ENCODE data around the gene MAN1C1.
"Not testable (repeated sequence)": the region's sequence is repeated elsewhere in the genome, so short reads cannot be mapped to it uniquely, and the experiment has no call there.

The MAN1C1 gene

DNA sequence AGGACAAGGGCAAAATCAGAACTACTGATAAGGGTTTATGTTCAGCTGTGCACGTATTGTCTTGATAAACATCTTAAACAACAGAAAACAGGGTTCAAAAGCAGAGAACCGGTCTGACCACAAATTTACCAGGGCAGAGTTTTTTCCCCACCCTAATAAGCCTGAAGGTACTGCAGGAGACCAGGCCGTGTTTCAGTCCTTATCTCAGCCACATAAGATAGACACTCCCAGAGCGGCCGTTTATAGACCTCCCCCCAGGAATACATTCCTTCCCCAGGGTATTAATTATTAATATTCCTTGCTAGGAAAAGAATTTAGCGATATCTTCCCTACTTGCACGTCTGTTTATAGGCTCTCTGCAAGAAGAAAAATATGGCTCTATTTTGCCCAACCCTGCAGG lies 19.6 kb downstream of the MAN1C1 start:
- not testable (repeated sequence) for DNase-seq

DNA sequence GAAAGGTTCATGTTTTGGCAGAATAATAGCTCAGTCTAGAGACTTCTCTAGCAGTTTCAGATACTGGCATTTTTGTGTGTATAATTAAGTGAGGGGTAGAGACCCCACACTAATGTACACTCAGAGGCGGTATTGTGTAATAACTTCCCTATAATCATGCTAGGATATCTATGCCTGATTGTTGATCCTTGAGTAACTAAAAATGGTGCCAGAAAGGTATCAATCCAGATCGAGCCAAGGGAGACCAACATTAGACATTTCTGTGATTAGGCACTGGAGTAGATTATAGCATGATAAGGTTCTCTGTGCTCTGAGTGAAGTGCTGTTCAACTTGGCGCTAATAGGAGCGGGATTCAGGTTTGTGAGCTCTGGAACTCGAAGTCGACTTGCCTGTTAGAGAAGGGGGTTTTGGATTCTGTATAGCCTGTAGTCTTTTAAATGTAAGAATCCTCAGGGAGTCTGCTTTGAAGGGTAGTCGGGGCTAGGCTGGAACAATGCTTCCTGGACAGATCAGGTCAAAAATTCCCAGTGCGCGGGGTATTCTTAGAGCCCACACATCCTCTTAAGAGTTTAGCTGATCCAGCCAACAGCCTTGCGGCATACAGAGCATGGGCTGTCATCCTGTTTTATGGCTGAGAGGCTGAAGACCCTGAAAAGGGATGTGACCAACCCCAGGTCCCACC lies 24.2 kb downstream of the MAN1C1 start:
- no peak for DNase-seq

DNA sequence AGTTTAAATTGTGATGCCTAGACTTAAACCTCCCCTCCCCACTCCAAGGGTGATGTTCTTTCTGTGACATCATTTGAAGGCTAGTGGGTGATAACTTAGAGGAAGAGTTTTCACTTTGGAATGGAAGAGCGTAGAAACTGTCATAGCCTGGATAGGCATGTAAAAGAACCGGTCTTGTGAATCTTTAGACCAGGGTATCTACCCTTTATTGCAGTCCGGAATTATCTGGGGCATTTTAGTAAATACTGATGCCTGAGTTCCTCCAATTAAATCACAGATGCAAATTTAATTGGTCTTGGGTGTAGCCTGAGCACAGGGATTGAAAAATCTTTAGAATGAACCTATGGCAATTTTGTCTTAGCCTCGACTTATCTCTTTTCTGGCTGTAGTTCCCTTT lies 24.7 kb downstream of the MAN1C1 start:
- DNase-seq = no peak

DNA sequence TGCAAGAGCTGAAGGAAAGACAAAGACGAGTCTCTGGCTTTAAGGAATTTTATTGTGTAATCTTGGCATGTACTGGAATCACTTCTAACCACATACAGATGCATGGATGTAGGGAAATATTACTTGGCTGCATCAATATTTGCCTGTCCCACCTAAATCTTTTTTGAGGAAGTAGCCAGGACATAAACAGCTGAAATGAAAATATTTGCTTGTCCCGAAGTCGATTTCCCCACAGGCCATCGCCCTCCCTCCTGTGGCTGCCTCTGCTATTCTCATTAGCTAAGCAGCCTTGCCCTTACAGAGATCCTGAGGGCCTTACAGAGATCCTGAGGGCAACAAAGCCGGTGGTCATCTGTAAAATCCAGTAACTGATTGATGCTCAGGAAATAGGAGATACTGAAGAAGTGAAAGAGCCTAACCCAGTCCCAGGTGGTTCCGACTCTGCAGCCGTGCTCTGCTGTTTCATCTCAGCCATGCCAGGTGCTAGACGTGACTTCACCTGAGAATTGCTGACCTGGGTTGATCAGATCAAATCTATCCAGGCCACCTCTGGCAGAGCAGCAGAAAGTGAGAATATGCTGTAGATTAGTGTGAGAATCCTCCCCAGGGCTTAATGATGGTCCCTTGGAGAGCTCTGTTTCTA lies 25.5 kb downstream of the MAN1C1 start:
- no peak for DNase-seq

DNA sequence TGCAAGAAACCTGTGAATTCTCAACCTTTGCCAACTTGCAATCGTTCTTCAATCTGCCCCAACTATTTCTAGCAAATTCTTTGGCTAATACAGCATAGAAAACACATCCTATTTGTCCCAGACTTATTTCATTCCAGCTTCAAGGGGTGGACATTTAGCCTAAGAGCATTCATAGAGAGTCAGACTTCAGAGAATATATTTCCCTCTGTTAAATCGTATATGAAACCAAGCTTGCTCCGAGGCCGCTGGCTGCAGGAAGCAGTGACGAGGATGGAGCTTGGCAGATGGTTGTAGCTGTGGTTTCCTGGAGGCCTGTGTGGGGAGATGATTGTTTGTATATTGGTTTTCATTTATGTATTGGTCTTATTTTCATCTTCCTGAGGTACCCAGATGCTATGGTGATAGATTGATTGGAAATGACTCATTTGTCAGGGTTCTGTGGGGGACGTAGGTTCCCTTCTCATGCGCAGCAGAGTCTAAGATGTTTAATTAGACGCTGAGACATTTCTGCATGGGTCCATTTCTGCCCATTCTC lies 26.1 kb downstream of the MAN1C1 start:
- DNase-seq = no peak

DNA sequence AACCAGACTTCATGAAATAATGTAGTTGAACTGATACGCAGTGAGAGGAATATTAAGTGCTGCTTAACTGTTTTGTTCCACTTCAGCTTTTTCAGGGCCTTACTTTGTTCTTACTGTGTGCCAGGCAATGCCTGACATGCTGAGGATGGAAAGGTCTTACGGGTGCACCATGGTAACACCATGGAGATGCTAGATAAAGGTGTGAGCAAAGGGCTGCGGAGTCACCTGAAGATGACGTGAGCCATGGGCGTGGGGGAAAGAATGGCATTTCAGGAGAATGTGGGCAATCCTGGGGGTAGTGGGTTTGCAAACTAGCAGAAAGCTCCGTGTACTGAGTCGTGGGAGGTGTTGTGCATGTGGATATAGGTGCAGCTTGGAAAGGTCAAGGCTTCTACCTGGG lies 27.3 kb downstream of the MAN1C1 start:
- no peak for DNase-seq

DNA sequence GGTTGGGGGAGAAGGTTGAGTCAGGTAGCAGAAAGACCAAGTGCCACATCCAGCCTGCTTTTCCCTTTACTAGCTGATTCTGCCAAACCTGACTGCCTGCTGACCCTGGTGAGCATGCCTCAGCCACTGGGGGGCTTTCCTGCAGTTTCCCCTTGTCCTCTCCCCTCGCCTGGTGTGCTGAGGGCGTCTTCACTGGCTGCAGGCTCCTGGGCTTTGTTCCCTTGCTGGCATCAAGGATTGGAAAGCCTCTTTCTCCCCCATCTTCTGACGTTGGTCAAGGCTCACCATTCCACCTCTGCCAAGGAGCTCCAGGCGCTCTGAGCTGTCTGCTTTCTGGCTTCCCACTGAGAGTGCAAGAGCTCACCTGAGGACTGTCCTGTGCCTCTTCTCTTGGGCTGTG lies 28.4 kb downstream of the MAN1C1 start:
- DNase-seq = peak; percentile 45

DNA sequence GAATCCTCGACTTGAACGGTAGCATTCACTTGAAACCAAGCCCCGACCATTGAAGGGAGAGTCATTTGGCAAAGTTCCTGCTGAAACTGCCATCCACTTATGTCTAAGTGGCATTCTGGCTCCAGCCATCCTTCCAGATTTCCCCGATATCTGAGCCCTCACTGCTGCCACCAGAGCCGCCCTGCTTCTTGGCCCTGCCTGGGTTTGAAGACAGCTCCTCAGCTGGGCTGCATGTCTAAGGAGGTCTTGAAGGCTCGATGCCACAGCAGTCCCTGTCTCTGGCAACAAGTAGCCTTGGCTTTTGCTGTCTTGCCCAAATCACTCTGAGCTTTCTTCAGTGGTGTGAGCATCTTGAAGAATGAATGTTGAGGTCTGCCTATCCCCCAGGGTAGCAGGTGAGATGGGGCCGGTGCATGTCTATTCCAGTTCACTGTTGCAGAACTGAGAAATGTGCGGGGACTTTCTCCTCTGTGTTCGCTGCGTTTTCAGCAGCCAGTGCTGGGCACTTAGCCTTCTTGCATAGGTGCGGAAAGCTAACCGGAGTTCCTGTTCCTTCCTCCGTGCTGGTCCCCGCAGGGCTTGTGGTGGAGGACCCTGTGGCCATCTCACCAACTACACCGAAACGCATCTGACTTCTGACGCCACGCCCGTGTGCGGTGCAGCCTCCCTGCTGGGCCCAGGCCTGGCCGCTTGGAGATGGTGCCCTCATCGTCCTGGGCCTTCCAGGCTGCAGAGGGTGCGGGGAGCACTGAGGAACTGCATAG lies 29.2 kb downstream of the MAN1C1 start:
- peak; percentile 92 for DNase-seq

DNA sequence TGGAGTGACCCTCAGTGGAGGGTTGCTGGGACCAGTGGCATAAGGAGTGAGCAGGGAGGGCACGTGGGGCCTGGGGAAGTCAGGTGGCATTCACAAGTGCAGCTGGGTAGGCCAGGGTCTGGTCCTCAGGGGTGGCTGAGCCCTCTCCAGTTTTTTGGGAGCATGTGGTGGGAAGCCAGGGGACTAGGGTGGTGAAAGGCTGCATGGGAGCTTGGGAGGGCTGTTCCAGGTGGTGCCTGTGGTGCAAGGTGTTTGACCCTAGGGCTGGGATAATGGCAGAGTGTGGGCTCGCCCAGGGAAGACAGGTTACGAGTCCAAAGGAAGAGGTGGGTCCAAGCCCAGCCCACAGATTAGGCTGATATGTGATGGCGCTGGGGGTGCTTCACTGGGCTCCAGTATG lies 30.5 kb downstream of the MAN1C1 start:
- no peak for DNase-seq

DNA sequence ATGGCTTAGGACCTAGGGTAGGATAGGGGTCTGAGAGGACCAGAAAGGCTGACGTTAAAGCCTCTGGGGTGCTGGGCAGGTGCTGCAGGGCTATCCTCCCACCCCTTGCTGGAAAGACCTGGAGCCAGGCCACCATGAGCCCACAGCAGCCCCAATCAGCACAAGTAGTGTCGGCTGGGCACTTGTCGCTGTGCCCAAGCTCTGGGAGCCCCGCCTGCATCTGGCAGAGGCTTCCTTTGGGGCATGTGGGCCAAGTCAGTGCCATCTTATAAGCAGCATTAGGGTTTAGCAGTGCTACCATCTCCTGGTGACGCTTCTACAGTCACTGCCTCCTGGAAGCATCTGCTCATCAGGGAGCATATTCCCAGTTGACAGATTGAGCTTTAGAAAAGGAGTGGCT lies 31.3 kb downstream of the MAN1C1 start:
- peak; percentile 35 for DNase-seq

DNA sequence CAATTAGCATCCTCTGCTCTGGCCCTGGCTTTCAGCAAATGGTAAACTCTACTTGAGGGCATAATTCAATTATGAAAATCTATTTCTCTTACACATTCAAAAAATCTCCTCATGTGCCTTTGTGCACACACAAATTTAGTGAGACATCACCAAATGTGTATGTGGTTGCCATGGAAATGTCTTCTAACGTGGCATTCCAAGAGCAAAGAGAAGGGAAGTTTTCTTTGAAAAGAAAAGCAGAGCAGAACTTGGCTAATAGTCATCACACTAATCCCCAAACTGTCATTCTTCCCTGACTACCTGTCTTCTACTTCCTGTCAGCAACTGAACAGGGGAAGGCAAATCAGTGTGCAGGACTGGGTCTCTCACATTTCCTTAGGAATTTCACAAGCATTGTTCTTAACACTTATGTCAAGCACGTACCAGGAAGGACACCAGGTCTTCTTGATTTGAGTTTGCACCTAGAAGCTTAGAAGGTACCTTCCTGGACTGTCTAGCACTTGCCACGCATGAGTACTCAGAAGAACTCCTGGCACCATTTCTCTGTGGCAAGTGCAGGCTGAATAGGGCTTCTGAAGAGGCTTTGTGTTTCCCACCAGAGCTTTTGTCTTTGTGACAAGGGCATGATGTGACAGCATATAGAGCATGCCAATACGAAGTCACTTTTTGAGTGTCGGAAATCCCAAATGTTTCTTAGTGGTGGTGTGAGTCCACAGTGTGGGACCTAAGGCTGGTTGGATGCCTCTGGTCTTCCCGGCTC lies 32.3 kb downstream of the MAN1C1 start:
- peak; percentile 63 for DNase-seq

DNA sequence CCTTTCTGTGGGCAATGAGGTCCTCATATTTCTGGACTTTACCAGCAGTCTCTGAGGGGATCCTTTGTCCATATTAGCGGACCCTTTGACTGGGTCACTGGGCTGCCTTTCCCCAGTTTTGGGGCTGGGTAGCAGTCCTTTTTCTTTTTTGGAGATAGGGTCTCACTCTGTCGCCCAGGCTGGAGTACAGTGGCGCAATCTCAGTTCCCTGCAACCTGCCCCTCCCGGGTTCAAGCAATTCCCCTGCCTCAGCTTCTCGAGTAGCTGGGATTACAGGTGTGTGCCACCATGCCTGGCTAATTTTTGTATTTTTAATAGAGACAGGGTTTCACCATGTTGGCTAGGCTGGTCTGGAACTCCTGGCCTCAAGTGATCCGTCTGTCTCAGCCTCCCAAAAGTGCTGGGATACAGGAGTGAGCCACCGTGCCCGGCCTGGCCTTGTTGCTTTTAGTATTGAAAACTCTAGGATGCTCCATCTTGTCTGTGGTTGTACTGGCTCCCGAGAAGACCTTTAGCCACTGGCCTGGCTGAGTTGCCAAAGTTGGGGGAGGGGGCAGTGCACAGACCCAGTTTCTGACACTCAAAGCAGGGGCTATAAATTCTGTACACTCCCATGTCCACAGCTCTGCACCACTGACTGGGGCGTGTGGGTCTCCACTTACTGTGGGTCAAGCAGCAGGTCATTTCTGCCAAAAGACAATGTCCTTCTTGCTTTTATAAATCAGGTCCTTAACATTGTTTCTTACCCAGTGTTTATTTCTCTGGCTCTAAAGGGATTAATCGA lies 33.1 kb downstream of the MAN1C1 start:
- no peak for DNase-seq

DNA sequence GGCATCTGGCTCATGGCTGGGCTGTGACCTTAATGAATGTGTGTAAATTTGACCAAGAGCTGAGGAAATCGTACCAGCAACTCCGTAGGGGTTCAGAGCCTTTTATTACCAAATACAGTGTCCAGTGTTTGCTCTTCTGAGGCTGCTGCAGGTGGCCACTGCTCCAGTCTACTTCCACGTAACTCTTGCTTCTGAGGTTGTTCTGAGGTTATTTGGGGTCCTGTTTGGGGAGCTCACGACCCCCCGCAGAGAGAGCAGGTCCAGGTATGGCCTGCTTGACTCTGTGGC lies 33.6 kb downstream of the MAN1C1 start:
- DNase-seq = peak; percentile 54

DNA sequence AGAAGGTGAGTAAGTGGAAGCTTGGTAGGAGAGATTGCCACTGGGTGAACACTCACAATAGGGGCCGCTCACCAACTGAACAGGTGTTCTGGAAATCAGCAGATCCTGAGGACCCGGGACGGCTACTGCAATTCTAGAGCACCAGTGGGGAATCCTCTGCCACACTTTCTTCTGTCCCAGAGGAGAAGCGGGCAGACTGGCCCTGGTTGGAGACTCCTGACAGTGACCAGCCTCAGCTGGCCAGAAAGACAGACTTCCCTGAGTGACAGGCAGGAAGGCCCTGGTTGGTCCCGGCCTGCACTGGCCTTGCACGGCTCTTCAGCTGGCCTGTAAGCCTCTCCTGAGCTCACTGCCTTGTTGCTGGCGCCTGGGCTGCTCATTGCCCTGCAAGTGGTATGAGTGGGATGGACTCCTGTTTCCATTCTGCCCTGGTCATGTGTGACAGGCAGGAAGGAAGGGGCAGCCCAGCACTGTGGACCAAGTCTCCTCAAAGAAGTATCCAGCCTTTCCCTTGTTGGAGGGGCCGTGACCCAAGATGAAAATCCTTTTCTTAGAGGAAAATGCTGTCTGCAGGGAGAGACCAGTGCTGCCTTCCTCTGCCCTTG lies 34.5 kb downstream of the MAN1C1 start:
- DNase-seq = no peak

DNA sequence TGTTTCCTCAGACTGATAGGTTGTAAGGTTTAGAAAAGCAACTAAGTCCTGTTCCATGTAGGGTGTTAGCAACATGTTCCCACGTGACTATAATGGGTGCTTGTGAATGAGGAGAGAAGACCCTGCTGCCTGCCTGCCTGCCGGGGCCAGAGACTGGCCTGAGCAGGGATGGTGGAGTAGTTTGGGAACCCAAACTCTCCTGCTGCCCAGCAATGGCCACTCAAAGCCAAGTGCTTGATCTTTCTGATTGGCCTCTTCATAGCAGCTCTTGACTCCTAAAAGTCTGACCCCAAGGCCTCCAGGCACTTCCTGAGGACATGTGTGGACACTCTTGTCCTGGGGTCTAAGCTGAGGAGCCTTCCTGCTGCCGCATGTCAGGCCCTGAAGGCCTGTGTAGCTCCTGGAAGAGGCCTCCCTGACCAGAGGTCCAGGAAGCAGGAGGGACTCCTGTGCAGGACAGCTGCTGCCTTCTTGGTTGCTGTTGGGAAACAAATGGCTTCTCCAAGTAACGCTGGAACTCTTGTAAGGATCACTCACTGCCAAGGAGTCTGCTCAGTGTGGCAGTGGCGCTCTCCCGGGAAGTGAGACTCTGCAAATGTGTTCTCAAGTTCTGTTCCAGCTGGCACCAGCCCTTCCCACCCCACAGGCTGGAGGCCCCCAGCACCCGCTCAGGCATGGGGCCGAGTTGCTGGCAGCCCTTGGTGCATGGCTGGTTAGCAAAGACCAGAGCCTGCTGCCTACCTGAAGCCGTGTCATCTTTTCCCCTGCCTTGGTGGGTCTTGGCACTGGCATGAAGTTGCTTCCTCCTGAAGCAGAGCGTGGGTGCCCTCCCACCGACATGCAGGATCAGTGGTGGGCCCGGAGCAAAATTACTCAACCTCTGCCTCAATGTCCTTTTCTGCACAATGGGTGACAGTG lies 35.5 kb downstream of the MAN1C1 start:
- DNase-seq = no peak

DNA sequence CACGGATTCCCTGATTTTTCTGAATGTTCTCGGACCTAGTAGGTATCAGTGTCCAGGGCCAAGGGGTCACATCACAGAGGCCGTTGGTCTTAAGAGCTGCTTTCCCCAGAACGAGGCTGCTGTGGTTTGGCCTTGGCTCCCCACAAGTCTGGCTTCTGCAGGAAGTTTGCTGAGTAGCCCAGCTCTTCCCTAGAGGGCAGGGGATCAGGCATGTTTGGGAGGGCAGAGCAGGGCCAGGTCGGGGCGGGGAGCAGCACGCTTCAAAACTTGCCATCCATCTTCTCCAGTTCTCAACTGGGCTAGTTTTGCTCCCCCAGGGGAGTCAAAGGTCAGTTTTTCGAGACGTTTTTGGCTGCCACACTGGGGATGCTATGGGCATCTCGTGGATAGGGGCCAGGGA lies 37.0 kb downstream of the MAN1C1 start:
- DNase-seq = no peak

DNA sequence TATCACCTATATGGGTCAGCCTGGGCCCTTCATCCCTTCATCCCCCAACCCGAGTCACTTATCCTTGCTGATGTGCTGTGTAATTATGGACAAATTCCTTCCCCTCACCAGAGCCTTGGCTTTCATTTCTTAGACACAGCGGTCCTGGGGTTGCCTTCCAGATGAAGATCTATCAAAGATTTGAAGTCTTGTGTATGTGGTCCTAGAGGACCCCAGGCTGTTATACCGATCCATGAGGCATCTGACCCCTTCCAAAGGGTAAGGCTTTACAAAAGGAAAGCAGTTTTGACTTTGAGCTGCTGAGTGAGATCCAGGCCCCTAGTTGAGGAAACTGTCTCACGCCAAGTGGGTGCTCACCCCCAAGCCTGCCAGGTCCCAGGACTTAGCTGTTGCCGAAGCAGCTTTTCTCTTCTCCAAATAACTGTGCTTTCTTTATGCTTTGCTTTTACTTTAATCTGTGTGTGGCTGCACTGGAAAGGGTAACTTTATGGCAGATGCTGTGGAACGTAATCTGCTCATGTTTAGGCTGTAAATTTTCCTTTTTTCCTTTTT lies 37.6 kb downstream of the MAN1C1 start:
- DNase-seq = no peak

DNA sequence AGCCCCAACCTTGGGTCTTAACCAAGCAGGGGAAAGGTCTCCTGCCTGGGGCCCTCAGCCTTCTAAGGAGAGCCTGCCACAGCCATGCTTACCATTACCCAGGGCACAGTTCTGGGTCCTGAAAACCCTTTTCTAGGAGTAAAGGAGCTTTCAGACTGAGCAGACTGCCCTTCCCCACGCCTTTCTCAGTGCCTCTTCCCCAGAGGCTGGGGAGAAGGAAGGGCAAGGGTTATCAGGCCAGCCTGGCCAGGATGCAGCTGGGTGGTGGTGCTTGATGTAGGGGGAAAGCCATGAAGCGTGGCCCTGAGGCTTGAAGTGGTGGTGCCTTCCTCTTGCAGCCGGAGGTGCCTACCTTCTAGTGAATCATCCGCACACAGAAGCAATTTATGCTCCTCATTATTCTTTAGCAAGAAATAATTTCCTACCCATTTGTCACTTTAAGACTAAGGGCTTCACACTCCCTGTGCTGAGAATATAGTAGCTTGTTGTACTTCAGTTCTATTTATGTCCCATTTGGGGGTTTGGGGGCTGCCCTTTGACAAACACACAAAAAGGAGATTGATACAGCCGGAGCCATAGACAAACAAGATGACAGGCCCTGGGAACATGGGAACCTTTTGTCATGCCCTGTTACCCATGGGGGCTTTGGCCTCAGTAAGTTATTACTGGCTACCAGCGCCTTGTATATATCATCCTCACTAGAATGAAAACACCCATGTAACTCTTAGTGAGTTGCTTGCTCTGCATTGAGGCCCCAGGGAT lies 40.7 kb downstream of the MAN1C1 start:
- no peak for DNase-seq

DNA sequence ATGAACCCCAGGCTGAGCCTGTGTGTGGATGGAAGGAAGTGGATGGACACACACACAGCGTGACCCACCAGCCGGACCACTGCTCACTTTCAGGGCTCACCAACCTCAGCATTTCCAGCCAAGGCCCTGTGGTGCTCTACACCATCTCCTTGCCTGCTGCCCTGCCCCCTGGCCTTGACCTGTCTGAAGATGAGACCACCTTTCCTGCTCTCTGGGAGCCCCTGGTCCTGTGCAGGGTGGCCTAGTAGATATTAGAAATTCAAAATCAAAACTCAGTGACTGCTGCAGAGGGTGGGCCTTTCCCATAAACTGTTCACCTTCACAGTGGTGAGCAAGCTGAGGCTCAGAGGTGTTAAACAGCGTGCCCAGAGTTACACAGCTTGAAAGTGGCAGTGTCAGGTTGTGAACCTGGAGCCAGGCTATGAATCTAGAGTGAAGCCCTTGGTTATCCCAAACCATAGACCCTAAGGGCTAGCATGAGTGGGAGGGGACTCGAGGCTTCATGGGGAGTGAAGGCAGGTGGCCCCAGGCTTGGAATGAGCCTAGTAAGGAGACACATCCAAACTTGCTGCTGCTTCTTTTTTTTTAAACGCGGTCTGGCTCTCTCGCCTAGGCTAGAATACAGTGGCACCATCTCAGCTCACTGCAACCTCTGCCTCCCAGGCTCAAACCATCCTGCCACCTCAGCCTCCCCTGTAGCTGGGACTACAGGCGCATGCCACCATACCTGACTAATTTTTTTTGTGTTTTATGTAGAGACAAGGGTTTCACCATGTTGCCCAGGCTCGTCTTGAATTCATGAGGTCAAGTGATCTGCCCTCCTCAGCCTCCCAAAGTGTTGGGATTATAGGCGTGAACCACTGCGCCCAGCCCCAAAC lies 41.5 kb downstream of the MAN1C1 start:
- DNase-seq = no peak

All from NCI-H1092 treated with DMSO at 0.1 percent for 48 hours (cell line).